ENCODE results near the gene LRRC61. TPM values are rescaled to one million over a fixed set of nuclear protein-coding genes. Genes with fewer than 3 reads are reported as not detected.

Gene LRRC61
- total and polyA plus RNA-seq, 2 of the 13 experiments (the other 11 are each of a cell fraction or from before 2014, with no cell fraction given) = 33.0 to 34.8 TPM

DNA sequence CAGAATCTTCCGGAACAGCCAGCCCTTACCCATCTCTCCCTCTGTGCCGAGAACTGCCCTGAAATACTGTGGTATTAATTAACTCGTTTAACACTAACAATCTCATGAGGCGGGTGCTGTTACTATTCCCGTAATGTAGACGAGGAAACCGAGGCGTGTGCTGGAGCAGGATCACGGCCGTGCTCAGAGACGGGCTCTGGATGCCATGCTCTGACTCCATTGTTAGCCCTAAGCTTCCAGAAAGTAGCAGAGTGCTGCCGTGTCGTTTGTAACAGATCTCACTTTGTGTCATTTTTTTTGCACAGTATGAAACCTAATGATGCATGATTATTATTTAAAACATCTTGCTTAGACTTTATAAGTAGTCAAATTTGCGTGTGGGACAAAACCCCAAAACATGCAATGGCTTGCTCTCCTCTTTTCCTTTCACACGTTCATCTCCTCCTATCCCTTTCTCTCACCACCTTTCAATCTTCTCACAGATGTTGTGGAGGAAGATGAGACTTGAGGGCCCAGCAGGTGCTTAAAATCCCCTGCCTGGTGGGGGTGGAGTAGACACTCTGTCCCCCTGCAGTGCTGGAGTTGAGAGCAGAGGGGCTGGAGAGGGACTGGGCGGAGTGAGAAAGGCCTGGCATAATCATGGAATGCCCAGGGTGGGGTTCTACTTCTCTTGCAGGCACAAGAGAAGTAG lies 672 bp downstream of the LRRC61 start:
- peak overlapping the region; percentile 96 for H3K4me2 ChIP-seq (ENCODE audit: low read depth, low read length)
- intact Hi-C loops (cut with micrococcal nuclease; ENCODE audit: unreplicated experiment) = loop anchor here (1.0 to 5.0 kb wide), 2 partner anchors 33 to 65 kb away; no protein-coding TSS in a partner anchor
- BruUV-seq (replicated peaks) = TSS peak; percentile 58
- ChIA-PET CTCF (ENCODE audit: low intra/inter-chr PET ratio, low total read pairs) (no interaction called here), POLR2A (interaction anchor here (0.7 to 5.4 kb wide), 15 partner anchors 8 to 81 kb away, joined by 3 to 41 read pairs (median 6); partner anchors contain the start of genes RARRES2 and REPIN1)
- DNase-seq (ENCODE audit: low spot score) (no peak), FAIRE-seq (peak; percentile 54), ATAC-seq (peak; percentile 42)
- peak overlapping the region; percentile 74 to 81 (median 77) for H3K4me3 ChIP-seq (replicated peaks in 1 of 3; ENCODE audit: insufficient read depth in 1 of 3, low read depth in 2 of 3, low read length in 3 of 3)
- H3K9me3 ChIP-seq (ENCODE audit: low read length) = no peaks in the 10 kb centered on the region
- H2AFZ ChIP-seq (ENCODE audit: low read length) = peak overlapping the region; percentile 38
- H4K20me1 ChIP-seq (ENCODE audit: insufficient read depth, low read length) = no peaks in the 10 kb centered on the region
- H3K27ac ChIP-seq (ENCODE audit: extremely low read length, insufficient read depth, low read length) = peak overlapping the region; percentile 84
- H3K36me3 ChIP-seq (replicated peaks in 1 of 2; ENCODE audit: control insufficient read depth in 1 of 2, insufficient read depth in 2 of 2, low read length in 2 of 2) = peaks cover 16 to 37% of the 10 kb centered on the region in 2 experiments
- in situ Hi-C loops (cut with HindIII; ENCODE audit: extremely low pct_ligation_motif_present, low pct_unique_long_range_greater_than_20kb) = no loop called here
- WGBS (ENCODE audit: low lambda C conversion rate) = 2% methylated on average over 16 of the region's 16 CpGs
- H3K9ac ChIP-seq (ENCODE audit: insufficient read depth, low read depth, low read length) = peak overlapping the region; percentile 92
- no peaks in the 10 kb centered on the region; a peak in 1 of 5 replicates for H3K27me3 ChIP-seq (ENCODE audit: control insufficient read depth in 1 of 2, insufficient read depth in 2 of 2, low read length in 2 of 2)
- peaks cover 59% of the 10 kb centered on the region for H3K79me2 ChIP-seq (ENCODE audit: insufficient read depth, low read length)
- H3K4me1 ChIP-seq (ENCODE audit: insufficient read depth, low read length) = peaks cover 54% of the 10 kb centered on the region
- TF ChIP-seq POLR2AphosphoS2 (IDR thresholded peaks at IDR 0.05; ENCODE audit: low read depth, low read length) (no peak), BORCS8-MEF2B (CRISPR knock-in tag; IDR thresholded peaks at IDR 0.05) (0 out of 2 replicates have a peak, but pooled peaks have one; percentile 34), TBX3 (IDR thresholded peaks at IDR 0.05; ENCODE audit: borderline replicate concordance) (no peak), YEATS2 (CRISPR knock-in tag; IDR thresholded peaks at IDR 0.05; ENCODE audit: borderline replicate concordance) (no peak), HOXD1 (CRISPR knock-in tag; IDR thresholded peaks at IDR 0.05) (no peak), ZBED4 (CRISPR knock-in tag; IDR thresholded peaks at IDR 0.05; ENCODE audit: borderline replicate concordance) (no peak), TARDBP (CRISPR knock-in tag; IDR thresholded peaks at IDR 0.05) (0 out of 2 replicates have a peak, but pooled peaks have one; percentile 20), SMYD3 (CRISPR knock-in tag; IDR thresholded peaks at IDR 0.05) (0 out of 2 replicates have a peak, but pooled peaks have one; percentile 21), LBX2 (CRISPR knock-in tag; IDR thresholded peaks at IDR 0.05; ENCODE audit: borderline replicate concordance) (no peak), ZFP82 (CRISPR knock-in tag; IDR thresholded peaks at IDR 0.05; ENCODE audit: borderline replicate concordance) (no peak), ATRX (CRISPR knock-in tag; IDR thresholded peaks at IDR 0.05; ENCODE audit: borderline replicate concordance) (no peak), MTERF4 (CRISPR knock-in tag; IDR thresholded peaks at IDR 0.05) (peak; percentile 7; the same call in 1 of the 2 replicates)
- TF ChIP-seq, protein P1, sequence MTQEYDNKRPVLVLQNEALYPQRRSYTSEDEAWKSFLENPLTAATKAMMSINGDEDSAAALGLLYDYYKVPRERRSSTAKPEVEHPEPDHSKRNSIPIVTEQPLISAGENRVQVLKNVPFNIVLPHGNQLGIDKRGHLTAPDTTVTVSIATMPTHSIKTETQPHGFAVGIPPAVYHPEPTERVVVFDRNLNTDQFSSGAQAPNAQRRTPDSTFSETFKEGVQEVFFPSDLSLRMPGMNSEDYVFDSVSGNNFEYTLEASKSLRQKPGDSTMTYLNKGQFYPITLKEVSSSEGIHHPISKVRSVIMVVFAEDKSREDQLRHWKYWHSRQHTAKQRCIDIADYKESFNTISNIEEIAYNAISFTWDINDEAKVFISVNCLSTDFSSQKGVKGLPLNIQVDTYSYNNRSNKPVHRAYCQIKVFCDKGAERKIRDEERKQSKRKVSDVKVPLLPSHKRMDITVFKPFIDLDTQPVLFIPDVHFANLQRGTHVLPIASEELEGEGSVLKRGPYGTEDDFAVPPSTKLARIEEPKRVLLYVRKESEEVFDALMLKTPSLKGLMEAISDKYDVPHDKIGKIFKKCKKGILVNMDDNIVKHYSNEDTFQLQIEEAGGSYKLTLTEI (CRISPR knock-in tag; conservative IDR thresholded peaks at IDR 0.05) = no peak
- TF ChIP-seq, protein P2, sequence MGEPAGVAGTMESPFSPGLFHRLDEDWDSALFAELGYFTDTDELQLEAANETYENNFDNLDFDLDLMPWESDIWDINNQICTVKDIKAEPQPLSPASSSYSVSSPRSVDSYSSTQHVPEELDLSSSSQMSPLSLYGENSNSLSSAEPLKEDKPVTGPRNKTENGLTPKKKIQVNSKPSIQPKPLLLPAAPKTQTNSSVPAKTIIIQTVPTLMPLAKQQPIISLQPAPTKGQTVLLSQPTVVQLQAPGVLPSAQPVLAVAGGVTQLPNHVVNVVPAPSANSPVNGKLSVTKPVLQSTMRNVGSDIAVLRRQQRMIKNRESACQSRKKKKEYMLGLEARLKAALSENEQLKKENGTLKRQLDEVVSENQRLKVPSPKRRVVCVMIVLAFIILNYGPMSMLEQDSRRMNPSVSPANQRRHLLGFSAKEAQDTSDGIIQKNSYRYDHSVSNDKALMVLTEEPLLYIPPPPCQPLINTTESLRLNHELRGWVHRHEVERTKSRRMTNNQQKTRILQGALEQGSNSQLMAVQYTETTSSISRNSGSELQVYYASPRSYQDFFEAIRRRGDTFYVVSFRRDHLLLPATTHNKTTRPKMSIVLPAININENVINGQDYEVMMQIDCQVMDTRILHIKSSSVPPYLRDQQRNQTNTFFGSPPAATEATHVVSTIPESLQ (CRISPR knock-in tag; conservative IDR thresholded peaks at IDR 0.05) = no peak

Measured in HepG2 (cell line).